ENCODE measurements around the gene GLOD5. TPM values are rescaled to one million over a fixed set of nuclear protein-coding genes. Genes with fewer than 3 reads are reported as not detected.
"Not testable (repeated sequence)": the region's sequence is repeated elsewhere in the genome, so short reads cannot be mapped to it uniquely, and the experiment has no call there.

The GLOD5 gene
- polyA plus RNA-seq, 6 donors from 2014 or later = not detected

GRCh38 chrX:48806081-48806480 is 44.5 kb downstream of the GLOD5 start:
- ATAC-seq (ENCODE audit: low read depth in 2 of 2) (no peak), DNase-seq (no peak)
- Mint-ChIP-seq H3K4me3 (no peak overlapping the region), H3K9me3 (peaks cover 0 to 2% (median 0%) of the 10 kb centered on the region in 7 donors), H3K36me3 (peaks cover 0 to 5% of the 10 kb centered on the region in 2 donors), H3K27ac (no peak overlapping the region), H3K27me3 (peaks cover 0 to 5% (median 0%) of the 10 kb centered on the region in 3 donors), H3K4me1 (peaks cover 10 to 11% (median 10%) of the 10 kb centered on the region in 3 donors)

GRCh38 chrX:48813644-48814043 is 52.1 kb downstream of the GLOD5 start:
- H3K27me3 Mint-ChIP-seq = no peaks in the 10 kb centered on the region
- ATAC-seq (ENCODE audit: low read depth in 2 of 2) (no peak), DNase-seq (no peak)
- H3K4me1 Mint-ChIP-seq = peaks cover 0 to 3% (median 0%) of the 10 kb centered on the region in 3 donors
- peak overlapping the region in 2 of 6 donors; percentile 60 to 97 for H3K27ac Mint-ChIP-seq
- H3K4me3 Mint-ChIP-seq = no peak overlapping the region
- peaks cover 0 to 1% (median 0%) of the 10 kb centered on the region in 7 donors for H3K9me3 Mint-ChIP-seq
- no peaks in the 10 kb centered on the region for H3K36me3 Mint-ChIP-seq

DNA sequence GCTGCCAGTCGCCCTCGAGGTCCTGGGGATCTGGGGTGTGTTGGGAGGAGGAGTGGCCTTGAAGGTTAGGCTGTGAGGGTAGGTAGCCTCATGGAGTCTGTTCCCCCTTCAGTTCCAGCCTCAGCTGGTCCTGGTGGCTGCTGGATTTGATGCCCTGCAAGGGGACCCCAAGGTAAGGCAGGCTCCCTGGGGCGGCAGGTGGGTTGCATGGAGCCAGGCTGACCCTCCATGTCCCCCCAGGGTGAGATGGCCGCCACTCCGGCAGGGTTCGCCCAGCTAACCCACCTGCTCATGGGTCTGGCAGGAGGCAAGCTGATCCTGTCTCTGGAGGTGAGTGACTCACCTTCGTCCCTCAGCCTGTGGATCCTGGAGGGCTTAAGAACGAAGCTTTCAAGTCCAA is 53.2 kb downstream of the GLOD5 start:
- Mint-ChIP-seq H3K36me3 (peaks cover 0 to 3% of the 10 kb centered on the region in 2 donors), H3K4me3 (no peak overlapping the region), H3K4me1 (peaks cover 0 to 3% (median 0%) of the 10 kb centered on the region in 3 donors), H3K27me3 (no peaks in the 10 kb centered on the region), H3K27ac (no peak overlapping the region), H3K9me3 (peaks cover 0 to 1% (median 0%) of the 10 kb centered on the region in 7 donors)
- no peak for ATAC-seq (ENCODE audit: low read depth in 2 of 2)
- no peak for DNase-seq

- Mint-ChIP-seq H3K9me3 (peaks cover 0 to 1% (median 0%) of the 10 kb centered on the region in 7 donors), H3K27me3 (no peaks in the 10 kb centered on the region), H3K36me3 (peaks cover 0 to 8% of the 10 kb centered on the region in 2 donors), H3K4me3 (no peak overlapping the region), H3K27ac (no peak overlapping the region), H3K4me1 (peaks cover 0 to 3% (median 0%) of the 10 kb centered on the region in 3 donors)
- no peak for ATAC-seq (ENCODE audit: low read depth in 2 of 2)
- DNase-seq = no peak
These were observed 53.7 kb downstream of the GLOD5 start for GRCh38 chrX:48815266-48815665.

GRCh38 chrX:48816014-48816810 is 54.7 kb downstream of the GLOD5 start:
- H3K27me3 Mint-ChIP-seq = no peaks in the 10 kb centered on the region
- ATAC-seq (ENCODE audit: low read depth in 2 of 2) (no peak), DNase-seq (no peak)
- H3K4me3 Mint-ChIP-seq = peak overlapping the region in 1 of 8 donors; percentile 84
- peaks cover 0 to 3% (median 0%) of the 10 kb centered on the region in 3 donors for H3K4me1 Mint-ChIP-seq
- peaks cover 0 to 1% (median 0%) of the 10 kb centered on the region in 7 donors for H3K9me3 Mint-ChIP-seq
- peaks cover 0 to 8% of the 10 kb centered on the region in 2 donors for H3K36me3 Mint-ChIP-seq
- H3K27ac Mint-ChIP-seq = no peak overlapping the region

GRCh38 chrX:48818098-48818497 is 56.6 kb downstream of the GLOD5 start:
- DNase-seq (no peak), ATAC-seq (ENCODE audit: low read depth in 2 of 2) (no peak)
- Mint-ChIP-seq H3K4me3 (no peak overlapping the region), H3K27ac (no peak overlapping the region), H3K27me3 (no peaks in the 10 kb centered on the region), H3K9me3 (peaks cover 0 to 1% (median 0%) of the 10 kb centered on the region in 7 donors), H3K4me1 (no peaks in the 10 kb centered on the region), H3K36me3 (peaks cover 0 to 8% of the 10 kb centered on the region in 2 donors)

- peak overlapping the region in 1 of 6 donors; percentile 92 for H3K27ac Mint-ChIP-seq
- peaks cover 0 to 9% of the 10 kb centered on the region in 2 donors for H3K36me3 Mint-ChIP-seq
- no peak overlapping the region for H3K4me3 Mint-ChIP-seq
- peaks cover 0 to 1% (median 0%) of the 10 kb centered on the region in 7 donors for H3K9me3 Mint-ChIP-seq
- no peak for ATAC-seq (ENCODE audit: low read depth in 2 of 2)
- no peaks in the 10 kb centered on the region for H3K4me1 Mint-ChIP-seq
- no peak for DNase-seq
- no peaks in the 10 kb centered on the region for H3K27me3 Mint-ChIP-seq
These were observed 57.3 kb downstream of the GLOD5 start for GRCh38 chrX:48818866-48819265.

- not testable (repeated sequence) for H3K4me1 Mint-ChIP-seq; H3K9me3 Mint-ChIP-seq; DNase-seq; H3K4me3 Mint-ChIP-seq; ATAC-seq (ENCODE audit: low read depth in 2 of 2); H3K27ac Mint-ChIP-seq; H3K27me3 Mint-ChIP-seq
- peaks cover 0 to 14% of the 10 kb centered on the region in 2 donors for H3K36me3 Mint-ChIP-seq
These were observed 57.8 kb downstream of the GLOD5 start for GRCh38 chrX:48819394-48819793.

DNA sequence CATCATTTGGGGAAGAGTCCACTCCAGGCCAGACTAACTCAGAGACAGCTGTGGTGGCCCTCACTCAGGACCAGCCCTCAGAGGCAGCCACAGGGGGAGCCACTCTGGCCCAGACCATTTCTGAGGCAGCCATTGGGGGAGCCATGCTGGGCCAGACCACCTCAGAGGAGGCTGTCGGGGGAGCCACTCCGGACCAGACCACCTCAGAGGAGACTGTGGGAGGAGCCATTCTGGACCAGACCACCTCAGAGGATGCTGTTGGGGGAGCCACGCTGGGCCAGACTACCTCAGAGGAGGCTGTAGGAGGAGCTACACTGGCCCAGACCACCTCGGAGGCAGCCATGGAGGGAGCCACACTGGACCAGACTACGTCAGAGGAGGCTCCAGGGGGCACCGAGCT is 61.5 kb downstream of the GLOD5 start:
- Mint-ChIP-seq H3K9me3 (peaks cover 0 to 4% (median 0%) of the 10 kb centered on the region in 7 donors), H3K27me3 (peaks cover 3 to 10% (median 9%) of the 10 kb centered on the region in 3 donors), H3K36me3 (peaks cover 0 to 21% of the 10 kb centered on the region in 2 donors), H3K4me3 (no peak overlapping the region), H3K27ac (no peak overlapping the region), H3K4me1 (peaks cover 5 to 9% (median 6%) of the 10 kb centered on the region in 3 donors)
- DNase-seq (no peak), ATAC-seq (ENCODE audit: low read depth in 2 of 2) (no peak)

Other genes with a start within 250 kb of the GLOD5 start
- 10 to 100 TPM; 54.3 to 83.5 (median 64.1) TPM for gene EBP, start 239.9 kb upstream of the GLOD5 start, polyA plus RNA-seq (ENCODE audit: low read depth in 6 of 6)
- 10 to 100 TPM; 14.5 to 24.4 (median 21.2) TPM for gene TBC1D25, start 222.0 kb upstream of the GLOD5 start, polyA plus RNA-seq (ENCODE audit: low read depth in 6 of 6)
- gene RBM3, start 187.3 kb upstream of the GLOD5 start, polyA plus RNA-seq (ENCODE audit: low read depth in 6 of 6) = 100 to 1,000 TPM; 231 to 340 (median 264) TPM
- gene WDR13, start 164.3 kb upstream of the GLOD5 start, polyA plus RNA-seq (ENCODE audit: low read depth in 6 of 6) = 10 to 100 TPM; 54.4 to 85.0 (median 61.3) TPM
- 10 to 100 TPM; 12.7 to 27.8 (median 19.4) TPM for gene WAS, start 77.9 kb upstream of the GLOD5 start, polyA plus RNA-seq (ENCODE audit: low read depth in 6 of 6)
- 10 to 100 TPM in 3 of 6 donors, 1 to 10 TPM in 3; 6.6 to 13.3 (median 10.1) TPM for gene SUV39H1, start 65.0 kb upstream of the GLOD5 start, polyA plus RNA-seq (ENCODE audit: low read depth in 6 of 6)
- under 1 TPM in 2 of 6 donors, not detected in 4; 0.23 to 0.27 TPM for gene GATA1, start 24.8 kb downstream of the GLOD5 start, polyA plus RNA-seq (ENCODE audit: low read depth in 6 of 6)
- 10 to 100 TPM; 11.9 to 26.6 (median 21.2) TPM for gene HDAC6, start 40.3 kb downstream of the GLOD5 start, polyA plus RNA-seq (ENCODE audit: low read depth in 6 of 6)
- under 1 TPM in 2 of 6 donors, not detected in 4; 0.51 to 0.92 TPM for gene ERAS, start 64.8 kb downstream of the GLOD5 start, polyA plus RNA-seq (ENCODE audit: low read depth in 6 of 6)
- under 1 TPM in 1 of 6 donors, not detected in 5; 0.57 TPM for gene PCSK1N, start 73.9 kb downstream of the GLOD5 start, polyA plus RNA-seq (ENCODE audit: low read depth in 6 of 6)
- 10 to 100 TPM; 77.1 to 97.2 (median 86.4) TPM for gene TIMM17B, start 136.0 kb downstream of the GLOD5 start, polyA plus RNA-seq (ENCODE audit: low read depth in 6 of 6)
- 100 to 1,000 TPM in 1 of 6 donors, 10 to 100 TPM in 5; 56.8 to 101 (median 83.6) TPM for gene PQBP1, start 136.2 kb downstream of the GLOD5 start, polyA plus RNA-seq (ENCODE audit: low read depth in 6 of 6)
- gene SLC35A2, start 149.9 kb downstream of the GLOD5 start, polyA plus RNA-seq (ENCODE audit: low read depth in 6 of 6) = 10 to 100 TPM in 3 of 6 donors, 1 to 10 TPM in 3; 8.5 to 11.6 (median 10.0) TPM
- 100 to 1,000 TPM; 202 to 489 (median 254) TPM for gene PIM2, start 157.3 kb downstream of the GLOD5 start, polyA plus RNA-seq (ENCODE audit: low read depth in 6 of 6)
- gene OTUD5, start 195.9 kb downstream of the GLOD5 start, polyA plus RNA-seq (ENCODE audit: low read depth in 6 of 6) = 10 to 100 TPM; 27.6 to 53.2 (median 39.1) TPM
- 1 to 10 TPM in 1 of 6 donors, under 1 TPM in 2, not detected in 3; 0.12 to 2.0 (median 0.18) TPM for gene KCND1, start 210.1 kb downstream of the GLOD5 start, polyA plus RNA-seq (ENCODE audit: low read depth in 6 of 6)
- gene GRIPAP1, start 240.5 kb downstream of the GLOD5 start, polyA plus RNA-seq (ENCODE audit: low read depth in 6 of 6) = 10 to 100 TPM in 5 of 6 donors, 1 to 10 TPM in 1; 9.3 to 26.8 (median 13.6) TPM

Data from naive B cell (primary cell).